Activated naive CD4-positive, alpha-beta T cell treated with anti-CD3 and anti-CD28 coated beads for 36 hours (primary cell): Measurements from ENCODE around the gene TNFRSF8. TPM values are rescaled to one million over a fixed set of nuclear protein-coding genes. Genes with fewer than 3 reads are reported as not detected.

Experiments
- CTCF ChIA-PET: fragments of 350-600 bp; sonication (Branson Sonifier 250); formaldehyde crosslinking; loops from one replicate; lab custom pipeline; 2021; ENCODE audit warnings: antibody characterized with exemption; lab: Charles Lee
- DNase-seq: peaks from one replicate; pipeline ENCODE4 v3.0.0-alpha.2; 2020
- H3K27ac Mint-ChIP-seq: one replicate; pipeline ENCODE4 v1.8.0; 2021; ENCODE audit warnings: mild to moderate bottlenecking, mixed read lengths
- H3K27me3 Mint-ChIP-seq: one replicate; pipeline ENCODE4 v1.8.0; 2021; ENCODE audit warnings: low read depth, mixed read lengths
- H3K36me3 Mint-ChIP-seq: one replicate; pipeline ENCODE4 v1.8.0; 2021; ENCODE audit warnings: low read depth, mixed read lengths
- H3K4me1 Mint-ChIP-seq: one replicate; pipeline ENCODE4 v1.8.0; 2021; ENCODE audit warnings: low read depth, mixed read lengths
- H3K4me3 Mint-ChIP-seq: one replicate; pipeline ENCODE4 v1.8.0; 2021; ENCODE audit warnings: mild to moderate bottlenecking, moderate library complexity, mixed read lengths
- H3K9me3 Mint-ChIP-seq: one replicate; pipeline ENCODE4 v1.8.0; 2021; ENCODE audit warnings: mixed read lengths
- intact Hi-C: fragments of 100-400 bp; cut with micrococcal nuclease; formaldehyde crosslinking; loops from one replicate; pipeline ENCODE4 v1.15.1; 2023
- total RNA-seq, 2 experiments: library from RNA; stranded (reverse); gene quantifications; one replicate each; pipeline ENCODE4 v1.2.3, GENCODE V29; 2021

Gene TNFRSF8
- total RNA-seq, 2 experiments from 2014 or later, result 18.6 to 18.8 TPM

DNA sequence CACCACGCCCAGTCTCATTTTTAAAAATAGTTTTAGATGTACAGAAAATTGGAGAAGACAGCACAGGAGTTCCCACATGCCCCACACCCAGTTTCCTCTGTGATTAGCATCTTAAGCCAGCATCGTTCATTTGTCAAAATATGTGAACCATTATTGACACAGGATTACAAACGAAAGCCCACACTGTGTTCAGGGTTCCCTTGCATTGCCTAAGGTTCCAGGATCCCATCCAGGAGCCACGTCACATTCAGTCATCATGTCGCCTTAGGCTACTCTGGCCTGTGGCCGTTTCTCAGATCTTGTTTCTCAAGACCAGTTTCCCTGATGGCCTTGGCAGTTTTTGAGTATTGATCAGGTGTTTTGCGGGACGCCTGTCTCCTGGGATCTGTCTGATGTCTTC, 69.0 kb downstream of the TNFRSF8 start:
- CTCF ChIA-PET, result interaction anchor here (1.0 to 1.1 kb wide), 2 partner anchors 24 to 46 kb away, joined by 3 to 4 read pairs; no protein-coding TSS in a partner anchor
- Mint-ChIP-seq H3K9me3 (no peaks in the 10 kb centered on the region), H3K27ac (peak overlapping the region; percentile 68), H3K4me3 (no peak overlapping the region), H3K36me3 (no peaks in the 10 kb centered on the region), H3K27me3 (no peaks in the 10 kb centered on the region), H3K4me1 (peaks cover 34% of the 10 kb centered on the region)
- no peak for DNase-seq
- intact Hi-C loops, result loop anchor here (2.0 kb wide), 1 partner anchor 21 kb away; no protein-coding TSS in a partner anchor

DNA sequence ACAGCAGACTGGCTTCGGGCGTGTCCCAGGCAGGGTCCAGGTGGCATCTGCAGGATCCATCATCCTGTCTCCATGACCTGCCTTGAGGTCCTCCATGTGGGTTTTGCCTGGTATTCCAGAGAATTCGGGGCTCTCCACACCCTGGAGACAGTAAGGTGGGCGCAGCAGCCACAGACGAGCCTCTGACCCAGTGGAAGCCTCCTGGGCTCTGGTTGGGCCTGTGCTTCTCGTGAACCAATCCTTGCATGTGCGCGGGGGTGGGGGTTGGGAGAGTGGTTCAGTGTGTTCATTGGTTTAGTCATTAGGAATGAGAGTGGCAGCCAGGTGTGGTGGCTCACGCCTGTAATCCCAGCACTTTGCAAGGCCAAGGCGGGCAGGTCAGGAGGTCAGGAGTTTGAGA, 71.6 kb downstream of the TNFRSF8 start:
- H3K27me3 Mint-ChIP-seq, result no peaks in the 10 kb centered on the region
- H3K27ac Mint-ChIP-seq, result no peak overlapping the region
- peaks cover 25% of the 10 kb centered on the region for H3K4me1 Mint-ChIP-seq
- no peak for DNase-seq
- no peaks in the 10 kb centered on the region for H3K9me3 Mint-ChIP-seq
- no peaks in the 10 kb centered on the region for H3K36me3 Mint-ChIP-seq
- CTCF ChIA-PET, result interaction anchor here (0.6 to 1.3 kb wide), 3 partner anchors 10 to 138 kb away, joined by 3 to 6 read pairs (median 4); no protein-coding TSS in a partner anchor
- H3K4me3 Mint-ChIP-seq, result no peak overlapping the region
- intact Hi-C loops, result no loop called here

DNA sequence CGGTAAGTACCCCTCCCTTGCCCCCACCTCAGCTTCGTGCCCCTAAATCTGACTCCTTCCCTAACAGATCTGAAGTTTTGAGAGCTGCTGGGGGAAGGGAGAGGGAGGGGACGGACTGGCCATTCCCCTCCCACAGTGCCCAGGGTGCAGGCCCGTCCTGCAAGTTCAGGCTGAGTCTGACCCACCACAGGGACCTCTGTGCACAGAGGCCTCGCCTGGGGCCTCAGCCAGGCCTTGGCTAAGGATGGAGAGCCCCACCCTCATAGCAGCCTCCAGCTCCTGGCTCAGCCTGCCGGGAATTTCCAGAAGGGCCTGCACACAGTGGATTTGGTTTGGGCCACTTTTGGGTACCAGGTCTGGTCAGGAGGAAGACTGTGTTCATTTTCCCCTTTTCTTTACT, 72.5 kb downstream of the TNFRSF8 start:
- intact Hi-C loops, result no loop called here
- no peak for DNase-seq
- H3K27me3 Mint-ChIP-seq, result no peaks in the 10 kb centered on the region

DNA sequence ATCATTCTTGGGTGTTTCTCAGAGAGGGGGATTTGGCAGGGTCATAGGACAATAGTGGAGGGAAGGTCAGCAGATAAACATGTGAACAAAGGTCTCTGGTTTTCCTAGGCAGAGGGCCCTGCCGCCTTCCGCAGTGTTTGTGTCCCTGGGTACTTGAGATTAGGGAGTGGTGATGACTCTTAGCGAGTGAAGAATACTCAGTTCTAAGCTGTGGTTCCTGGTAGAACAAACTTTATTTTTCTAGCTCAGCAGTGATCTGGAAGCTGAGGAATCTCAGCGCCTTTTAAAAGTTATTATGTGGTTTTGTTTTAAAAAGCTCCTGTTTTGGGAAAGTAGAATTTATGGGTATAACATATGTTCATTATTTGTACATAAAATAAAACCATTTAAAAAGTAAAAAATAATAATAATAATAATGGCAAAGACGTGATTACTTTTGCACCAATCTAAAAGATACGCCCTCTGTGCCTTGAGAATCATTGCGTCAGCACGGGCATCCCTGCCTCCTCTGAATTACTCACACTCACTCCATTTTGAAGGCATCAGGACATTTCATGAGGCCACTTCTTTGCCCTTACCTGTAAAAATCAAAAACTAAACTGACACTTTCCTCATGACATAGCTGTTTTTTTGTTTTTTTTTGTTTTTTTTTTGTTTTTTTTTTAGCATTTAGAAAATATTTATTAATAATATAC, 74.0 kb downstream of the TNFRSF8 start:
- Mint-ChIP-seq H3K9me3 (no peaks in the 10 kb centered on the region), H3K27ac (no peak overlapping the region), H3K27me3 (no peaks in the 10 kb centered on the region), H3K4me1 (peaks cover 20% of the 10 kb centered on the region), H3K36me3 (no peaks in the 10 kb centered on the region), H3K4me3 (no peak overlapping the region)
- CTCF ChIA-PET, result interaction anchor here (1.0 to 1.2 kb wide), 2 partner anchors 12 to 19 kb away, joined by 3 to 5 read pairs; no protein-coding TSS in a partner anchor
- intact Hi-C loops, result no loop called here
- no peak for DNase-seq

More for the DNA sequence above, 72.5 kb downstream of the TNFRSF8 start:
- Mint-ChIP-seq H3K27ac (no peak overlapping the region), H3K36me3 (no peaks in the 10 kb centered on the region), H3K4me1 (peaks cover 25% of the 10 kb centered on the region), H3K9me3 (no peaks in the 10 kb centered on the region), H3K4me3 (no peak overlapping the region)
- CTCF ChIA-PET, result interaction anchor here (1.3 kb wide), 1 partner anchor 11 kb away, joined by 6 read pairs; no protein-coding TSS in a partner anchor

DNA sequence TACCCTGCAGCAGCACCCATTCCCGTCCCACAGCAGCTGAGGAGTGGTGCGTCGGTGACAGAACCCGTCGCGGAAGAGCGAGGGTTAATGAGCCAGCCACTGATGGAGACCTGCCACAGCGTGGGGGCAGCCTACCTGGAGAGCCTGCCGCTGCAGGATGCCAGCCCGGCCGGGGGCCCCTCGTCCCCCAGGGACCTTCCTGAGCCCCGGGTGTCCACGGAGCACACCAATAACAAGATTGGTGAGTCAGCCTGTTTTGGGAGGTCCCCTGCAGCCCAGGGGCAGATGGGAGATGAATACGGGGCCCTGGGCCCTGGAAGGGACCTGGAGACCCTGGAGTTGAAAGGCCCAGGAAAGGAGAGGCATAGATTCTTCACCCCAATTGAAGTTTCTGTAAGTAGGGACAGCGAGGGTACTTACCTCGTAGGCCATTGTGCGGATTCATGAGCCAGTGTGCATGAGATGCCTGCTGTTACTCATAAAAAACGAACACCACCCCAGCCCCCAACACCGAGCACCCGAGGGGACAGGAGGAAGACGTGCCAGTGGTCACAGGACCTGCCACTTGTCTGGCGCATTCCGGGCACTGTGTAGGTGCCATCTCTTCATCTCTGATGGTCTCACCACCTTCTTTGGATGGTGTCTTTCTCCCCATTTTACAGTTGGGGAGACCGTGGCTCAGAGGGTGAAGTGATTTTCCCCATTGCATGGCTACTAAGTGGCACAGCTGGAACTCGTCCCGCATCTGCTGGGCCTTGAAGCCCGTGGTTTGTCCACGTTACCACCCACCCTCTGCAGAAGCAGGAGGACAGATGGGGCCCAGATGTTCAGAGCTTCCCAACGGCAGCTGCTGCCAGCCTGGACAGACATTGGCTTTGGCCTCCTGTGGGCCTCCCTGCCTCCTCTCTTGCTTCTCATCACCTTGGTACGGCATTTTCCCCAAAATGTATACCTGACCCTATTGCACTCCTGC, 75.4 kb downstream of the TNFRSF8 start:
- DNase-seq, result no peak
- Mint-ChIP-seq H3K4me3 (no peak overlapping the region), H3K4me1 (peaks cover 17% of the 10 kb centered on the region), H3K27ac (no peak overlapping the region), H3K36me3 (peaks cover 3% of the 10 kb centered on the region), H3K9me3 (no peaks in the 10 kb centered on the region), H3K27me3 (no peaks in the 10 kb centered on the region)
- CTCF ChIA-PET, result interaction anchor here (1.0 to 1.4 kb wide), 4 partner anchors 12 to 105 kb away, joined by 3 to 5 read pairs (median 4); no protein-coding TSS in a partner anchor
- intact Hi-C loops, result no loop called here

DNA sequence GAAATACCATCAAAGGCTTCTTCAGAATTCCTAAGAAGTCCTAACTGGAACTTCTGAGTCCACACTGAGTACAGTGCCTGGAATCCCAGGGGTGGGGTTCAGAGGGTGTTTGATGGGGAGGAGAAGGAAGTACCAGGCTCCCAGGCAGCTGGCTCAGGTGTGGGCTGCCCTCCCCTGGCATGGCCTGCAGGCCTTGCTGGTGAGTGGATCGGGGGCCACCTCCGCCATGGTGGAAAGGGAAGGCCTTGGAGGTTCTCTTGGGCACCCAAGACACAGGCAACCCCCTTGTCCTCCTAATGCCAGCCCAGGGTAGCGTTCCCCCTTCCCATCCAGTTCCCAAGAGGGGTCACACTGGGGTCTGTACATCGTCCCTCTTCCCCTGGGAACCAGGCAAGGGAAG, 76.9 kb downstream of the TNFRSF8 start:
- no peaks in the 10 kb centered on the region for H3K9me3 Mint-ChIP-seq
- no peak for DNase-seq
- intact Hi-C loops, result no loop called here
- CTCF ChIA-PET, result interaction anchor here (1.6 kb wide), 1 partner anchor 15 kb away, joined by 5 read pairs; no protein-coding TSS in a partner anchor
- peaks cover 27% of the 10 kb centered on the region for H3K4me1 Mint-ChIP-seq
- peaks cover 8% of the 10 kb centered on the region for H3K36me3 Mint-ChIP-seq
- no peaks in the 10 kb centered on the region for H3K27me3 Mint-ChIP-seq
- no peak overlapping the region for H3K4me3 Mint-ChIP-seq
- H3K27ac Mint-ChIP-seq, result no peak overlapping the region

DNA sequence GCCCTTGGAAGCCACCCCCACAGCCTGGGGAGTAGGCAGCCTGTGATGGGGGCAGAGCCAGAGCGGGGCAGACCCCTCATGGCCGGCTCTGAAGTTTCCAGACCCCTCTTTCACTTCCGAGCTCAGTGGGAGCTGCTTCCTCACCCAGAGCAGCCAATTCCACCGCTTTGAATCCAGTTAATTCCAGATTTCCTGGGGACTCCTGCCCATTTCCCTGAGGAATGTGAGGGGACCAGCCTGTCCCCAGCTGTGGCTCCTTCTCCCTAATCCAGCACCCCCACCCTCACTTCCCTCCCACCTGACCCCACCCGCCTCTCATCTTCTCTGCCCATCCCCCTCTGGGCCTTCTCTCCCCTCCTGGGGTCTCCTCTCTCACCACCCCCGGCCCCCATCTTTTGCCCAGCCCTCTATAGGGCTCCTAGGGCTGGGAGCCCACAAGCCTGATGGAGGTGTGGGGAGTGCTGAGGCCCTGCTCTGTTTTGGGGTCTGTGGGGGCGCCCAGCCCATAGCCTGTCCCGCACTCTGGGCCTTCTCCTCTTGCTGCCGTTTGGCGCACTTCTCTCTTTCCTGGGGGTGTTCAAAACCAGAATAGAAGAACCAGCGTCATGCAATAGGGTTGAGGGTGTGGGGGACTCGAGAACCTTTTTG, 77.5 kb downstream of the TNFRSF8 start:
- CTCF ChIA-PET, result interaction anchor here (1.6 kb wide), 1 partner anchor 16 kb away, joined by 5 read pairs; no protein-coding TSS in a partner anchor
- Mint-ChIP-seq H3K4me1 (peaks cover 33% of the 10 kb centered on the region), H3K27me3 (no peaks in the 10 kb centered on the region), H3K36me3 (peaks cover 8% of the 10 kb centered on the region), H3K4me3 (no peak overlapping the region), H3K27ac (no peak overlapping the region), H3K9me3 (no peaks in the 10 kb centered on the region)
- DNase-seq, result no peak
- intact Hi-C loops, result no loop called here

DNA sequence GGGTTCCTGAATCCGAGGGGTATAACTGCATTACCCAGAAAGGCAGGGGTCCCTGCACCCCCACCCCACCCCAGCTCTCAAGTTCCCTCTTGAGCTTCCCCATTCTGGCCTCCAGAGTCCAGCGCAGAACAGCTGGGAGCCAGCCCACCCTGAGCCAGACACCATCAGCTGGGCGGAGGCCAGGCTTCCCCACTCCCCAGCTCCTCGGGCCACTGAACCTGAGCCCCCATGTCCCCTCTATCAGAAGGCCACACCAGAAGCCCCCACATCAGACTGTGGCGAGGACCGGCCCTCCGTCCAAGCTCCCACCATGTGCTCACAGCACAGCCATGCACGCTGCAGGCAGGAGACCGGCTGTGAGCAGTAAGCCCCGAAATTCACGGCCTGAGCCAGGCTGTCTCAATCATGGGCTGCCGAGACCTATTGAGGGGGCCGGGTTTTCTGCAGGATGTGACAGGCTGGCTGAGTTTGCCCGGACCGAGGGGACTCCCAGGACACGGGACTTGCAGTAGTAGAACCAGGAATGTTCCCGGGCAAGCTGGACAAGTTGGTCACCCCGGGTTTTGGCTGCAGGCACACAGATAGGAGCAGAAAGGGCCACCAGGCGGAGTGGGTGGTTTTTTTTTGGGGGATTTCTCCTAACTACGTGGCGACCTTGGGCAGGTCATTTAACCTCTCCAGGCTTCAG, 78.2 kb downstream of the TNFRSF8 start:
- Mint-ChIP-seq H3K36me3 (peaks cover 8% of the 10 kb centered on the region), H3K27me3 (no peaks in the 10 kb centered on the region), H3K9me3 (no peaks in the 10 kb centered on the region), H3K4me1 (peaks cover 35% of the 10 kb centered on the region), H3K27ac (no peak overlapping the region), H3K4me3 (no peak overlapping the region)
- intact Hi-C loops, result no loop called here
- CTCF ChIA-PET, result no interaction called here
- DNase-seq, result no peak

DNA sequence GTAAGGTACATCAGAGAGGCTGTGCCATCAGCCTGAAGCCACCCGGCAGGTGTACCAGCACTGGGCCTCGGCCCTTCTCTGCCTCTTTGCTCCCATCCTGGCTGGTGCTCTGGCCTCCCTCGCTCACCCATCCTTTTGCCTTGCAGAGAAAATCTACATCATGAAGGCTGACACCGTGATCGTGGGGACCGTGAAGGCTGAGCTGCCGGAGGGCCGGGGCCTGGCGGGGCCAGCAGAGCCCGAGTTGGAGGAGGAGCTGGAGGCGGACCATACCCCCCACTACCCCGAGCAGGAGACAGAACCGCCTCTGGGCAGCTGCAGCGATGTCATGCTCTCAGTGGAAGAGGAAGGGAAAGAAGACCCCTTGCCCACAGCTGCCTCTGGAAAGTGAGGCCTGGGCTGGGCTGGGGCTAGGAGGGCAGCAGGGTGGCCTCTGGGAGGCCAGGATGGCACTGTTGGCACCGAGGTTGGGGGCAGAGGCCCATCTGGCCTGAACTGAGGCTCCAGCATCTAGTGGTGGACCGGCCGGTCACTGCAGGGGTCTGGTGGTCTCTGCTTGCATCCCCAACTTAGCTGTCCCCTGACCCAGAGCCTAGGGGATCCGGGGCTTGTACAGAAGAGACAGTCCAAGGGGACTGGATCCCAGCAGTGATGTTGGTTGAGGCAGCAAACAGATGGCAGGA, 79.2 kb downstream of the TNFRSF8 start:
- intact Hi-C loops, result no loop called here
- H3K9me3 Mint-ChIP-seq, result no peaks in the 10 kb centered on the region
- peaks cover 44% of the 10 kb centered on the region for H3K4me1 Mint-ChIP-seq
- no peak for DNase-seq
- no peak overlapping the region for H3K27ac Mint-ChIP-seq
- no peak overlapping the region for H3K4me3 Mint-ChIP-seq
- H3K27me3 Mint-ChIP-seq, result no peaks in the 10 kb centered on the region
- peaks cover 8% of the 10 kb centered on the region for H3K36me3 Mint-ChIP-seq
- CTCF ChIA-PET, result interaction anchor here (2.1 kb wide), 1 partner anchor 17 kb away, joined by 7 read pairs; no protein-coding TSS in a partner anchor

DNA sequence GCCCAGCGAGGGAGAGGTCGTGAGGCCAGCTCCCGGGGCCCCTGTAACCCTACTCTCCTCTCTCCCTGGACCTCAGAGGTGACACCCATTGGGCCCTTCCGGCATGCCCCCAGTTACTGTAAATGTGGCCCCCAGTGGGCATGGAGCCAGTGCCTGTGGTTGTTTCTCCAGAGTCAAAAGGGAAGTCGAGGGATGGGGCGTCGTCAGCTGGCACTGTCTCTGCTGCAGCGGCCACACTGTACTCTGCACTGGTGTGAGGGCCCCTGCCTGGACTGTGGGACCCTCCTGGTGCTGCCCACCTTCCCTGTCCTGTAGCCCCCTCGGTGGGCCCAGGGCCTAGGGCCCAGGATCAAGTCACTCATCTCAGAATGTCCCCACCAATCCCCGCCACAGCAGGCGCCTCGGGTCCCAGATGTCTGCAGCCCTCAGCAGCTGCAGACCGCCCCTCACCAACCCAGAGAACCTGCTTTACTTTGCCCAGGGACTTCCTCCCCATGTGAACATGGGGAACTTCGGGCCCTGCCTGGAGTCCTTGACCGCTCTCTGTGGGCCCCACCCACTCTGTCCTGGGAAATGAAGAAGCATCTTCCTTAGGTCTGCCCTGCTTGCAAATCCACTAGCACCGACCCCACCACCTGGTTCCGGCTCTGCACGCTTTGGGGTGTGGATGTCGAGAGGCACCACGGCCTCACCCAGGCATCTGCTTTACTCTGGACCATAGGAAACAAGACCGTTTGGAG, 80.0 kb downstream of the TNFRSF8 start:
- peaks cover 8% of the 10 kb centered on the region for H3K36me3 Mint-ChIP-seq
- H3K4me1 Mint-ChIP-seq, result peaks cover 47% of the 10 kb centered on the region
- H3K4me3 Mint-ChIP-seq, result no peak overlapping the region
- DNase-seq, result no peak
- peak overlapping the region; percentile 76 for H3K27ac Mint-ChIP-seq
- CTCF ChIA-PET, result interaction anchor here (2.1 kb wide), 1 partner anchor 18 kb away, joined by 7 read pairs; no protein-coding TSS in a partner anchor
- no peaks in the 10 kb centered on the region for H3K27me3 Mint-ChIP-seq
- intact Hi-C loops, result no loop called here
- H3K9me3 Mint-ChIP-seq, result no peaks in the 10 kb centered on the region
